ENCODE results near the gene GPX2.

DNA sequence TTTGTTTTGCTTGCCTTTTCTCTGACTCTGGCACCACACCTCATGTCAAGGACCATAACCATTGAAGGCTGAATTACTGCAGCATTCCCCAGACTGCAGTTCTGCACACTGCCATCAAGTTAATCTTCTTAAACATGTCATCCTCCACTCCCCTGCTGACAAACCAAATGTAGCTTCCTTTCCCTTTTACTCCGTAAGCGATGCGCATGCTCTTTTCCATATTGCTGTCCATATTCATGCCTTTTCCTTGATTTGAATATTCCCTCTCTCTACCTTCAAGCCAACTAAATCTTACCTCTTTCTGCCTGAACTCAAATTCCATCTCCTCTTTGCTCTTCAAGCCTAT is 13.6 kb downstream of the GPX2 start:
- TF ChIP-seq POLR2A (IDR thresholded peaks at IDR 0.05) (no peak), CTCF (IDR thresholded peaks at IDR 0.05) (no peak)
